ENCODE measurements around the gene ZNF502. TPM values are rescaled to one million over a fixed set of nuclear protein-coding genes. Genes with fewer than 3 reads are reported as not detected.

The ZNF502 gene
- total and polyA plus RNA-seq, 2 of the 13 experiments (the other 11 are each of a cell fraction or from before 2014, with no cell fraction given), result not detected

- TF ChIP-seq HMG20B (CRISPR knock-in tag; conservative IDR thresholded peaks at IDR 0.05), result no peak
- TF ChIP-seq ZNF629 (CRISPR knock-in tag; conservative IDR thresholded peaks at IDR 0.05), result no peak
- peak; percentile 75; the same call in 1 of the 2 replicates for TF ChIP-seq SALL2 (CRISPR knock-in tag; IDR thresholded peaks at IDR 0.05)
- peak; percentile 91 for TF ChIP-seq XRCC5 (optimal IDR thresholded peaks at IDR 0.05; ENCODE audit: low read length)
- no peak for TF ChIP-seq MLLT10 (CRISPR knock-in tag; IDR thresholded peaks at IDR 0.05)
- TF ChIP-seq RCOR2 (CRISPR knock-in tag; IDR thresholded peaks at IDR 0.05), result 0 out of 2 replicates have a peak, but pooled peaks have one; percentile 62
- peak; percentile 84; the same call in 1 of the 2 replicates for TF ChIP-seq YEATS4 (CRISPR knock-in tag; IDR thresholded peaks at IDR 0.05; ENCODE audit: borderline replicate concordance)
- TF ChIP-seq ZNF468 (CRISPR knock-in tag; IDR thresholded peaks at IDR 0.05), result no peak
- TF ChIP-seq RXRA (CRISPR knock-in tag; IDR thresholded peaks at IDR 0.05), result peak; percentile 77; the same call in 1 of the 2 replicates
- 0 out of 2 replicates have a peak, but pooled peaks have one; percentile 51 for TF ChIP-seq ZNF296 (CRISPR knock-in tag; conservative IDR thresholded peaks at IDR 0.05)
- peak; percentile 76; the same call in 1 of the 2 replicates for TF ChIP-seq ZNF766 (CRISPR knock-in tag; IDR thresholded peaks at IDR 0.05; ENCODE audit: borderline replicate concordance)
- TF ChIP-seq PAXIP1 (CRISPR knock-in tag; conservative IDR thresholded peaks at IDR 0.05), result peak; percentile 28; the same call in 1 of the 2 replicates
- peak; percentile 86; the same call in 1 of the 2 replicates for TF ChIP-seq FOXK1 (CRISPR knock-in tag; IDR thresholded peaks at IDR 0.05; ENCODE audit: borderline replicate concordance, low read depth)
- TF ChIP-seq NFKBIZ (CRISPR knock-in tag; IDR thresholded peaks at IDR 0.05), result 0 out of 2 replicates have a peak, but pooled peaks have one; percentile 79
- TF ChIP-seq RNF2 (conservative IDR thresholded peaks at IDR 0.05; ENCODE audit: low read depth), result peak; percentile 62
- 0 out of 2 replicates have a peak, but pooled peaks have one; percentile 39 for TF ChIP-seq ZBTB1 (CRISPR knock-in tag; IDR thresholded peaks at IDR 0.05; ENCODE audit: borderline replicate concordance)
- TF ChIP-seq GPBP1L1 (CRISPR knock-in tag; IDR thresholded peaks at IDR 0.05), result no peak
- TF ChIP-seq ZNF121 (CRISPR knock-in tag; IDR thresholded peaks at IDR 0.05), result no peak; the same call in 1 of the 2 replicates
- no peak for TF ChIP-seq RFX1 (IDR thresholded peaks at IDR 0.05)
- no peak for TF ChIP-seq ZNF672 (CRISPR knock-in tag; IDR thresholded peaks at IDR 0.05)
- TF ChIP-seq TBP (CRISPR knock-in tag; IDR thresholded peaks at IDR 0.05), result no peak
- peak; percentile 58 for TF ChIP-seq GATAD2A (CRISPR knock-in tag; IDR thresholded peaks at IDR 0.05)
- peak; percentile 73 for TF ChIP-seq HCFC1 (IDR thresholded peaks at IDR 0.05; ENCODE audit: low read depth, low read length)
Measured at GRCh38 chr3:44729384-44729910, 17.0 kb downstream of the ZNF502 start, which contains the start of gene ZNF501 (continued).

Data from HepG2 (cell line).